BLaER1 (cell line): Measurements from ENCODE around the gene INTS1.

Source experiments
- H3K27ac ChIP-seq: shearing (Covaris generic); formaldehyde crosslinking; 2 replicates; pipeline ENCODE4 v1.8.1; 2022
- H3K27me3 ChIP-seq: shearing (Covaris generic); formaldehyde crosslinking; 2 replicates; pipeline ENCODE4 v1.8.1; 2022
- H3K36me3 ChIP-seq: shearing (Covaris generic); formaldehyde crosslinking; 2 replicates; pipeline ENCODE4 v1.8.1; 2022
- H3K4me1 ChIP-seq: shearing (Covaris generic); formaldehyde crosslinking; 2 replicates; pipeline ENCODE4 v1.8.1; 2022
- H3K4me2 ChIP-seq: shearing (Covaris generic); formaldehyde crosslinking; 2 replicates; pipeline ENCODE4 v1.8.1; 2022
- H3K4me3 ChIP-seq: shearing (Covaris generic); formaldehyde crosslinking; 2 replicates; pipeline ENCODE4 v1.8.1; 2022
- H3K9ac ChIP-seq: shearing (Covaris generic); formaldehyde crosslinking; 2 replicates; pipeline ENCODE4 v1.8.1; 2022
- H3K9me3 ChIP-seq: shearing (Covaris generic); formaldehyde crosslinking; 2 replicates; pipeline ENCODE4 v1.8.1; 2022
- H4K20me1 ChIP-seq: shearing (Covaris generic); formaldehyde crosslinking; 2 replicates; pipeline ENCODE4 v1.8.1; 2022
- Cebpa-rat ChIP-seq: shearing (Covaris generic); IDR thresholded peaks from 2 replicates; pipeline ENCODE4 v1.8.1; 2022

The INTS1 gene

DNA sequence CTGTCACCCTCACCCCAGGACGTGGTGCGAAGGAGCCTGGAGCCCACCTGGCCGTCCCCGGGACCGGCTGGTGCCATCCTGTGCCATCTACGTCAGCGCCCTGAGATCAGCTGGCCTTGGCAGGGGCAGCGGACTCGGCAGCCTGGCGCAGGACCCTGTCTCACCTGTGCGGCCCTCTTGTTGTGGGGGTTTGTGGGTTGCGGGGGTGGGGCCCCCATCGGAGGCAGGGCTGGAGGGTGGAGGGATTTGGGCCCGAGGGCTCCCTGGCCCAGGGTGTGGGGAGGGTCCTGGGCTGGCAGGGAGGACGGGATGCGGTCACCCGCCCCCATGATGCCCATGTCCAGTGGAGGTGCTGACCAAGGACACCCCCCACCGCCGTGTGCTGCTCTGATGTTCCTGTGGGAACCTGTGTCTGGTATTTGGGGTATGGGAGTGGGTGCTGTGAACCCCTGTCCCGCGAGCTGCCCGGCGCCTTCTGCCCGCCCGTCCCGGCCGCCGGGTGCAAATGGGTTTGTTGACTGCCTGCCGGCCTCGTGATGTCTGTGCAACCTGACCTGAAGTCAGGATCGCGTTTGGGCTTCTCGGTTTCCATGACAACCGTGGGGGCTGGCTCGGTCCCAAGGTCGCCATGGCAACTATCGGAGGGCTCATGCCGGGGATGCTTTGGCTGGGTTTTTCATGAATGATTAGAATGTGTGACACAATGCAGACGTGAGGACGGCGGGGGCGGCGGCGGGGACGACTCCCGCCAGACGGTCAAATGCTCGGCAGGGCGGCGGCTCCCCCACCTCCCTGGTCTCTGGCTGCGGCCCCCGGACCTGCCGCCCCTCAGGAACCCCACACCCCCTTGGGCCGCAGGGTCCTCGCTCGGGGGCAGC is 33.6 kb upstream of the INTS1 start:
- no peak overlapping the region for H3K4me3 ChIP-seq
- H3K27ac ChIP-seq: no peak overlapping the region
- peaks cover 99% of the 10 kb centered on the region for H4K20me1 ChIP-seq
- H3K4me1 ChIP-seq: peaks cover 95% of the 10 kb centered on the region
- H3K9ac ChIP-seq: no peak overlapping the region
- TF ChIP-seq Cebpa-rat: no peak
- H3K27me3 ChIP-seq: no peaks in the 10 kb centered on the region
- H3K9me3 ChIP-seq: no peaks in the 10 kb centered on the region
- H3K36me3 ChIP-seq: peaks cover 87% of the 10 kb centered on the region
- H3K4me2 ChIP-seq: no peak overlapping the region; the same call in 1 of the 2 replicates

DNA sequence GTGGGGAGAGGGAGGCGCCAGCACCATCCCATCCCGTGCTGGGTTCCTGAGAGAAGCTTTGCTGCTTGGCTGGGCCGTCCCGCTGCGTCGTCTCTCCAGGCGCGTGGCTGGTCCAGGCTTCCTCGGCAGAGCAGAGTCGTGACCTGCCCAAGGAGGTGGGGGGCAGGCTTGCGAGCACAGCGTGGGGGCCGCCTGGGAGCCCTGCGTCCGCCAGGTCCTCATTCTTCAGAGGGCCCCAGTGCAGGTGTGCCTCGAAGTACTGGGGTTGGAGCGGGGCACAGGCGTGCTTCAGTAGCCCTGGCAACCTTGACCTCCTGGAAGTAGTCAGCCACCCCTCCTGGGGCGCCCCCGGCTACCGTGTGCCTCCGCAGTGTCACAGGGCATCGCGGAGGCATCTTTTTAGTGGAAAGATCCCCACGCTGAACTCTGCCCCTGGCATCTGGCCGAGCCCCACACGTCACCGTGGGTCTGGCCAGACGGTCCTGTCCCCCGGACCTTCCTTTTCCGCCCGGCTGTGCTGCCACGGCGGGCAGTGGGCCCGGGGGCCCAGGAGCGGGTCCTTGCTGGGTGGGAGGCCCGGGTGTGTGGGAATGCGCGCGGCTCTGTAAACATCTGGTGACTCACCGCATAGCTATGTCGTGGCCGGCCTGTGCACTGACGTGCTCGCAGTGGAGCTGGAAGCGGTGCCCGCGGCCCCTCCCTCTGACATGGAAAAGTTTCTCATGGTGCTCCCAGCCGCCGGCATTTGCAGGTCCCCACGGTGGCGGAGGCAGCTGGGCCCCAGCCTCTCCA is 32.8 kb upstream of the INTS1 start:
- TF ChIP-seq Cebpa-rat: no peak
- Histone ChIP-seq H3K4me1 (peaks cover 95% of the 10 kb centered on the region), H3K4me3 (no peak overlapping the region), H3K4me2 (peak overlapping the region; percentile 12; the same call in 1 of the 2 replicates), H4K20me1 (peaks cover 99% of the 10 kb centered on the region), H3K27ac (no peak overlapping the region), H3K36me3 (peaks cover 79% of the 10 kb centered on the region), H3K9ac (no peak overlapping the region), H3K27me3 (no peaks in the 10 kb centered on the region), H3K9me3 (no peaks in the 10 kb centered on the region)

- Histone ChIP-seq H4K20me1 (peaks cover 99% of the 10 kb centered on the region), H3K36me3 (peaks cover 73% of the 10 kb centered on the region), H3K27me3 (no peaks in the 10 kb centered on the region), H3K4me2 (0 out of 2 replicates have a peak overlapping the region, but pooled peaks have one; percentile 12), H3K9me3 (no peaks in the 10 kb centered on the region), H3K4me3 (no peak overlapping the region), H3K9ac (no peak overlapping the region), H3K4me1 (peaks cover 93% of the 10 kb centered on the region), H3K27ac (no peak overlapping the region)
- TF ChIP-seq Cebpa-rat: no peak
Measured at GRCh38 chr7:1536455-1536742, 32.2 kb upstream of the INTS1 start.

- H3K36me3 ChIP-seq: peaks cover 68% of the 10 kb centered on the region
- no peak overlapping the region for H3K9ac ChIP-seq
- no peak overlapping the region for H3K27ac ChIP-seq
- H3K4me2 ChIP-seq: peak overlapping the region; percentile 28; the same call in 1 of the 2 replicates
- peaks cover 88% of the 10 kb centered on the region for H3K4me1 ChIP-seq
- H3K9me3 ChIP-seq: no peaks in the 10 kb centered on the region
- H4K20me1 ChIP-seq: peaks cover 97% of the 10 kb centered on the region
- H3K4me3 ChIP-seq: no peak overlapping the region
- no peak for TF ChIP-seq Cebpa-rat
- no peaks in the 10 kb centered on the region for H3K27me3 ChIP-seq
Measured at GRCh38 chr7:1535701-1536454, 31.7 kb upstream of the INTS1 start.

- H4K20me1 ChIP-seq: peaks cover 90% of the 10 kb centered on the region
- no peak overlapping the region for H3K9ac ChIP-seq
- H3K9me3 ChIP-seq: no peaks in the 10 kb centered on the region
- peaks cover 61% of the 10 kb centered on the region for H3K36me3 ChIP-seq
- TF ChIP-seq Cebpa-rat: no peak
- H3K27me3 ChIP-seq: no peaks in the 10 kb centered on the region
- H3K4me3 ChIP-seq: no peak overlapping the region
- H3K4me2 ChIP-seq: peak overlapping the region; percentile 97; the same call in 1 of the 2 replicates
- H3K27ac ChIP-seq: peak overlapping the region; percentile 44; the same call in 1 of the 2 replicates
- peaks cover 84% of the 10 kb centered on the region for H3K4me1 ChIP-seq
Measured at GRCh38 chr7:1535100-1535458, 30.9 kb upstream of the INTS1 start.

- no peaks in the 10 kb centered on the region for H3K27me3 ChIP-seq
- H3K9me3 ChIP-seq: no peaks in the 10 kb centered on the region
- peaks cover 55% of the 10 kb centered on the region for H3K36me3 ChIP-seq
- H4K20me1 ChIP-seq: peaks cover 84% of the 10 kb centered on the region
- peak overlapping the region; percentile 97 for H3K4me2 ChIP-seq
- H3K4me1 ChIP-seq: peaks cover 84% of the 10 kb centered on the region
- peak overlapping the region; percentile 91; the same call in 1 of the 2 replicates for H3K9ac ChIP-seq
- TF ChIP-seq Cebpa-rat: no peak
- no peak overlapping the region for H3K4me3 ChIP-seq
- H3K27ac ChIP-seq: peak overlapping the region; percentile 44; the same call in 1 of the 2 replicates
Measured at GRCh38 chr7:1534330-1535099, 30.3 kb upstream of the INTS1 start.

DNA sequence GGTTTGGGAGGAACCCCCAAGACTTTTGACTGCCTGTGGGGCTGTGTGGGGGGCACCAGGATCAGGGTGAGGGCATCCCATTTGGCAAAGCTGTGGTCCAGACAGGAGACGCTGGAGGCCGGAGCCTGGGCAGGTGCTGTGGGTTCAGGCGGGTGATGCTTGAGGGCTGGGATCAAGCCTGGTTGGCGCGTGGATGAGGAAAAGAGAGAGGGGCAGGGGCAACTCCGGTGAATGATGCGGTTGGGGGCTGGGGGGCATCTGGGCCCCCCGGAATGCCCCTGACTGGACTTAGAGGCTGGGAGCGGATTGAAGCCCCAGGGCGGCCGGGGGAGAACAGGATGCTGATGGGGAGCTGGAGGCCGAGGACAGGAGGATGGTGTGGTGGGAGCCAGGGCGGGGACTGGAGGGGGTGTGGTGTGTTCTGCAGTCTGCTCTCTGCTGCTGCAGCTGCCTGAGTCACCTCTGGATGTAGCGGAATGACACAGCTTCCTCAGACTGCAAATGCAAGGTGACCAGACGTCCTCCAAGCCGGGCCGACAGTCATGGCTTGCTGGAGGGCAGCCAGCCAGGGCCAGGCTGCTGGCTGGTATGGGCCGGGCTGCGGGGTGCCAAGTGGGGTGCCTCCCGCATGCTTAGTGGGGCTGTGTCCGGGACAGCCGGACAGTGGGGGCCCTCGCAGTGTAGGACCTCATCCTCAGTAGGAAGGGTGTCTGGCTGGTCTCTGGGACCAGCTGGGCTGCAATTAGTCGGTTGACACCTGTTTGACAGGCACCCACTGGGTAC is 29.5 kb upstream of the INTS1 start:
- Histone ChIP-seq H3K27ac (peak overlapping the region; percentile 92), H3K4me3 (peak overlapping the region; percentile 94), H3K4me2 (peak overlapping the region; percentile 97), H3K36me3 (peaks cover 47% of the 10 kb centered on the region), H4K20me1 (peaks cover 76% of the 10 kb centered on the region), H3K9ac (peak overlapping the region; percentile 91), H3K4me1 (peaks cover 84% of the 10 kb centered on the region), H3K27me3 (no peaks in the 10 kb centered on the region), H3K9me3 (no peaks in the 10 kb centered on the region)
- TF ChIP-seq Cebpa-rat: no peak

DNA sequence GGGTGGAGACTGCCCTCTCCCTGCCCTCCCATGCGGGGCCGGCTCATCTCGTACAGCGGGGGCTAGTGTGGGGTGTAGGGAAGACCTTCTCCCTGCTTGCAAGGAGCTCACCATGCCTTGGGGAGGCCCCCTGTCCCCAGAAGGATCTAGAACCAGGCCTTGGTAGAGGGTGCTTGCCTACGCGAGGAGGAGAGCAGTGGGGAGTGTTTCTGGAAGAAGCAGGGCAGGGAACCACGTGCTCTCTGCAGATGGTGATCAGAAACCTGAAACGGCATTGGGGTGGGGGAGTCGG is 29.0 kb upstream of the INTS1 start:
- H3K9me3 ChIP-seq: no peaks in the 10 kb centered on the region
- H3K4me1 ChIP-seq: peaks cover 84% of the 10 kb centered on the region
- peak overlapping the region; percentile 94 for H3K4me3 ChIP-seq
- H3K9ac ChIP-seq: peak overlapping the region; percentile 91
- H3K27ac ChIP-seq: peak overlapping the region; percentile 92
- TF ChIP-seq Cebpa-rat: no peak
- no peaks in the 10 kb centered on the region for H3K27me3 ChIP-seq
- peaks cover 71% of the 10 kb centered on the region for H4K20me1 ChIP-seq
- peak overlapping the region; percentile 97 for H3K4me2 ChIP-seq
- peaks cover 44% of the 10 kb centered on the region for H3K36me3 ChIP-seq
